HFF-Myc (cell line): ENCODE results near the gene GREB1.

Experiments
- DNase-seq: peaks from one replicate; pipeline ENCODE4 v3.0.0-alpha.2; 2011; ENCODE audit warnings: low read depth; ENCODE audit errors: extremely low read depth
- H3K4me3 ChIP-seq: replicated peaks from 2 replicates; pipeline ENCODE4 v1.5.1; 2011; ENCODE audit warnings: low read depth, mild to moderate bottlenecking, control low read depth, low read length
- CTCF ChIP-seq: IDR thresholded peaks from 2 replicates; pipeline ENCODE4 v1.5.1; 2012; ENCODE audit warnings: mild to moderate bottlenecking, low read depth, low read length, control low read depth; ENCODE audit errors: missing control alignments

The GREB1 gene

GRCh38 chr2:11647834-11648600, 114.2 kb downstream of the GREB1 start:
- TF ChIP-seq CTCF = peak; percentile 15
- no peak for DNase-seq
- H3K4me3 ChIP-seq = no peak overlapping the region

GRCh38 chr2:11649093-11649492, 115.2 kb downstream of the GREB1 start:
- no peak overlapping the region for H3K4me3 ChIP-seq
- DNase-seq = no peak
- TF ChIP-seq CTCF = no peak

GRCh38 chr2:11651856-11652548, 118.2 kb downstream of the GREB1 start:
- no peak for TF ChIP-seq CTCF
- DNase-seq = no peak

GRCh38 chr2:11652553-11652952, 118.7 kb downstream of the GREB1 start:
- no peak for TF ChIP-seq CTCF
- no peak for DNase-seq
- H3K4me3 ChIP-seq = no peak overlapping the region

More at GRCh38 chr2:11651856-11652548, 118.2 kb downstream of the GREB1 start:
- no peak overlapping the region for H3K4me3 ChIP-seq

GRCh38 chr2:11655495-11655894, 121.7 kb downstream of the GREB1 start:
- H3K4me3 ChIP-seq = no peak overlapping the region
- TF ChIP-seq CTCF = no peak
- no peak for DNase-seq

- no peak for TF ChIP-seq CTCF
- no peak overlapping the region for H3K4me3 ChIP-seq
- DNase-seq = no peak
These were observed 122.4 kb downstream of the GREB1 start for GRCh38 chr2:11656252-11656651.
